ENCODE data around the gene ADAMTS12.

DNA sequence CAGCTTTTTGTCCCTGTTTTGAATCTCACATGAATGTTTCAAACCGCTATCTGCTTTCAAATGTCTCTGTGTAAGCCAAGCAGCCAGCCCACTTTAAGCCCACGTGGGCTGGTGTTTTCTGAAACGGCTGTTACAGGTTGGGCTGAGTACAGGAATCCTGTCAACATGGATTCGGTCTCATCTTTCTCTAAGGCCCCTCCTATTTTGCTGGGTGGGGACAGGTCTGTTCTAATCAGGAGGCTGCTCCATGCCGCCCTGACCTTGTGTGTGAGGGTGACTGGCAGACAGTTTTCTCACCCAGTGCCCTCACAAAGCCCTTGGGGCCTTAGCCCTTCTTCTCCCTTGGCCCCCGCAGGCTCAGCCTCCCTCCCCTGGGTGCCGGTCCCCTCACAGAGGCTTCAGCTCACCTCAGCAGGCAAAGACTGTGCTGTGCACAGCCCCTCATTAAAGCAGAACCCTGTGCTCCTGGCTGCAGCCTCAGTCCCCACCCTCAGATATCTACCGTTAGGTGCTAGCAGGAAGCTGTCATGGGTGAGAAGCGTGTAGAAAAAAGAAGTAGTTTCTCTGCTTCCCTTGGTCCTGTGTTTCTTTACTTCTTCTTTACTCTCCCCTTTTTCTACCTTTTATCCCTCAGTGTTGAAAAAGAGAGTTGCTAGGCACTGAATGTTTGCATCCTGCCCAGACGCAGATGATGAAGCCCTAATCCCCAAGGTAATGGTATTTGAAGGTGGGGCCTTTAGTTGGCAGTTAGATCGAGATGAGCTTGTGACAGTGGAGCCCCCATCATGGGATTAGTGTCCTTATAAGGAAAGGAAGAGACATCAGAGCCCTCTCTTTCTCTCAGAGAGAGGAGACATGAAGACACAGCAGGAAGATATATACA, 205.7 kb downstream of the ADAMTS12 start:
- TF ChIP-seq EZH2phosphoT487 (IDR thresholded peaks at IDR 0.05; ENCODE audit: borderline replicate concordance, low read length), result no peak
- no peak for TF ChIP-seq CTCF (conservative IDR thresholded peaks at IDR 0.05; ENCODE audit: low read depth, low read length)
- TF ChIP-seq EZH2 (IDR thresholded peaks at IDR 0.05; ENCODE audit: low read length, unreplicated experiment), result no peak
